Measurements from ENCODE around the gene MORN1. TPM values are rescaled to one million over a fixed set of nuclear protein-coding genes. Genes with fewer than 3 reads are reported as not detected.

MORN1 gene
- total RNA-seq, 1 donor: 13.4 TPM

GRCh38 chr1:2412773-2413494 is 21.6 kb upstream of the MORN1 start:
- H3K36me3 ChIP-seq (ENCODE audit: insufficient read depth, low read length): peaks cover 15% of the 10 kb centered on the region
- peak overlapping the region; percentile 84 for H3K4me2 ChIP-seq (ENCODE audit: insufficient read depth, low read length)
- H3K4me3 ChIP-seq (ENCODE audit: insufficient read depth, low read length): peak overlapping the region; percentile 93
- H3K27ac ChIP-seq (ENCODE audit: low read depth, low read length): peak overlapping the region; percentile 23
- no peak for TF ChIP-seq CTCF (IDR thresholded peaks at IDR 0.05; ENCODE audit: extremely low read depth, low read depth, low read length)
- H3K4me1 ChIP-seq (ENCODE audit: insufficient read depth, low read length): peaks cover 16% of the 10 kb centered on the region
- H3K9me3 ChIP-seq (ENCODE audit: low read depth, low read length): no peaks in the 10 kb centered on the region
- H3K79me2 ChIP-seq (ENCODE audit: insufficient read depth, low read length): peaks cover 12% of the 10 kb centered on the region
- H3K27me3 ChIP-seq (ENCODE audit: insufficient read depth, low read length): peaks cover 11% of the 10 kb centered on the region
- peak overlapping the region; percentile 85 for H2AFZ ChIP-seq (ENCODE audit: low read length)
- no peaks in the 10 kb centered on the region for H4K20me1 ChIP-seq (ENCODE audit: insufficient read depth, low read length)
- DNase-seq (ENCODE audit: insufficient read length, low spot score, missing footprints): peak; percentile 99

GRCh38 chr1:2412395-2412772 is 21.0 kb upstream of the MORN1 start, which contains the start of gene PEX10:
PEX10 (minus strand) TSS chr1:2412564; CDS start chr1:2412502, 62 bp downstream.
- Histone ChIP-seq H3K36me3 (ENCODE audit: insufficient read depth, low read length) (peaks cover 18% of the 10 kb centered on the region), H3K79me2 (ENCODE audit: insufficient read depth, low read length) (peaks cover 12% of the 10 kb centered on the region), H3K9me3 (ENCODE audit: low read depth, low read length) (no peaks in the 10 kb centered on the region), H3K4me1 (ENCODE audit: insufficient read depth, low read length) (peaks cover 16% of the 10 kb centered on the region), H3K27ac (ENCODE audit: low read depth, low read length) (peak within 1 kb of the TSS; percentile 72), H4K20me1 (ENCODE audit: insufficient read depth, low read length) (no peaks in the 10 kb centered on the region), H3K27me3 (ENCODE audit: insufficient read depth, low read length) (peaks cover 6% of the 10 kb centered on the region), H3K4me3 (ENCODE audit: insufficient read depth, low read length) (peak within 1 kb of the TSS; percentile 93), H3K4me2 (ENCODE audit: insufficient read depth, low read length) (peak within 1 kb of the TSS; percentile 91), H2AFZ (ENCODE audit: low read length) (peak within 1 kb of the TSS; percentile 85)
- peak; percentile 100 for DNase-seq (ENCODE audit: insufficient read length, low spot score, missing footprints)
- no peak for TF ChIP-seq CTCF (IDR thresholded peaks at IDR 0.05; ENCODE audit: extremely low read depth, low read depth, low read length)

- peaks cover 19% of the 10 kb centered on the region for H3K36me3 ChIP-seq (ENCODE audit: insufficient read depth, low read length)
- peaks cover 16% of the 10 kb centered on the region for H3K4me1 ChIP-seq (ENCODE audit: insufficient read depth, low read length)
- H2AFZ ChIP-seq (ENCODE audit: low read length): peak overlapping the region; percentile 70
- peaks cover 12% of the 10 kb centered on the region for H3K79me2 ChIP-seq (ENCODE audit: insufficient read depth, low read length)
- peak overlapping the region; percentile 72 for H3K27ac ChIP-seq (ENCODE audit: low read depth, low read length)
- peak; percentile 92 for DNase-seq (ENCODE audit: insufficient read length, low spot score, missing footprints)
- no peaks in the 10 kb centered on the region for H3K9me3 ChIP-seq (ENCODE audit: low read depth, low read length)
- H3K4me2 ChIP-seq (ENCODE audit: insufficient read depth, low read length): peak overlapping the region; percentile 91
- H4K20me1 ChIP-seq (ENCODE audit: insufficient read depth, low read length): no peaks in the 10 kb centered on the region
- no peak for TF ChIP-seq CTCF (IDR thresholded peaks at IDR 0.05; ENCODE audit: extremely low read depth, low read depth, low read length)
- H3K4me3 ChIP-seq (ENCODE audit: insufficient read depth, low read length): peak overlapping the region; percentile 93
- H3K27me3 ChIP-seq (ENCODE audit: insufficient read depth, low read length): peaks cover under 1% of the 10 kb centered on the region
Measured at GRCh38 chr1:2411801-2412394, 20.5 kb upstream of the MORN1 start.

GRCh38 chr1:2409745-2410144 is 18.4 kb upstream of the MORN1 start:
- no peaks in the 10 kb centered on the region for H3K9me3 ChIP-seq (ENCODE audit: low read depth, low read length)
- H3K4me3 ChIP-seq (ENCODE audit: insufficient read depth, low read length): no peak overlapping the region
- no peaks in the 10 kb centered on the region for H3K27me3 ChIP-seq (ENCODE audit: insufficient read depth, low read length)
- DNase-seq (ENCODE audit: insufficient read length, low spot score, missing footprints): no peak
- TF ChIP-seq CTCF (IDR thresholded peaks at IDR 0.05; ENCODE audit: extremely low read depth, low read depth, low read length): no peak
- no peak overlapping the region for H2AFZ ChIP-seq (ENCODE audit: low read length)
- H3K36me3 ChIP-seq (ENCODE audit: insufficient read depth, low read length): peaks cover 28% of the 10 kb centered on the region
- no peak overlapping the region for H3K4me2 ChIP-seq (ENCODE audit: insufficient read depth, low read length)
- H3K27ac ChIP-seq (ENCODE audit: low read depth, low read length): no peak overlapping the region
- peaks cover 5% of the 10 kb centered on the region for H4K20me1 ChIP-seq (ENCODE audit: insufficient read depth, low read length)
- H3K79me2 ChIP-seq (ENCODE audit: insufficient read depth, low read length): peaks cover 12% of the 10 kb centered on the region
- peaks cover 23% of the 10 kb centered on the region for H3K4me1 ChIP-seq (ENCODE audit: insufficient read depth, low read length)
